Activated CD4-positive, alpha-beta T cell treated with anti-CD3 and anti-CD28 coated beads for 36 hours (primary cell): ENCODE data around the gene ARL15. TPM values are rescaled to one million over a fixed set of nuclear protein-coding genes. Genes with fewer than 3 reads are reported as not detected.

Source experiments
- ATAC-seq: fragments of 200-7000 bp; cut with Tn5 transposase; one replicate; pipeline ENCODE4 v1.10.0; 2021; ENCODE audit warnings: mild to moderate bottlenecking, moderate library complexity
- CTCF ChIA-PET: fragments of 350-600 bp; sonication (Branson Sonifier 250); formaldehyde crosslinking; loops from one replicate; lab custom pipeline; 2021; ENCODE audit warnings: antibody characterized with exemption; lab: Charles Lee
- POLR2A ChIA-PET: fragments of 350-600 bp; sonication (Branson Sonifier 250); formaldehyde crosslinking; loops from one replicate; lab custom pipeline; 2021; ENCODE audit warnings: antibody characterized with exemption, inconsistent platforms; lab: Charles Lee
- DNase-seq: peaks from one replicate; pipeline ENCODE4 v3.0.0-alpha.2; 2020
- H3K27ac Mint-ChIP-seq: one replicate; pipeline ENCODE4 v1.8.0; 2021; ENCODE audit warnings: mixed read lengths
- H3K27me3 Mint-ChIP-seq: one replicate; pipeline ENCODE4 v1.8.0; 2021; ENCODE audit warnings: mixed read lengths
- H3K36me3 Mint-ChIP-seq: one replicate; pipeline ENCODE4 v1.8.0; 2021; ENCODE audit warnings: low read depth, mixed read lengths
- H3K4me1 Mint-ChIP-seq: one replicate; pipeline ENCODE4 v1.8.0; 2021; ENCODE audit warnings: mixed read lengths
- H3K4me3 Mint-ChIP-seq: one replicate; pipeline ENCODE4 v1.8.0; 2021; ENCODE audit warnings: mild to moderate bottlenecking, moderate library complexity, mixed read lengths
- H3K9me3 Mint-ChIP-seq: one replicate; pipeline ENCODE4 v1.8.0; 2021; ENCODE audit warnings: low read depth, mixed read lengths
- intact Hi-C, 2 experiments: fragments of 100-400 bp; cut with DNase I in 1 of 2; cut with micrococcal nuclease in 1 of 2; formaldehyde crosslinking; loops; one replicate each; pipeline versions ENCODE4 v1.14.2 to v1.15.1; 2022 to 2024; cut with DNase I, micrococcal nuclease
- total RNA-seq, 2 experiments: library from RNA; stranded (reverse); gene quantifications; one replicate each; pipeline ENCODE4 v1.2.3, GENCODE V29; 2021

The ARL15 gene
- total RNA-seq, 2 experiments from 2014 or later: 5.4 to 6.7 TPM

GRCh38 chr5:53922508-53923498, 387.6 kb downstream of the ARL15 start:
- Mint-ChIP-seq H3K27ac (no peak overlapping the region), H3K9me3 (no peaks in the 10 kb centered on the region), H3K27me3 (no peaks in the 10 kb centered on the region), H3K4me1 (no peaks in the 10 kb centered on the region), H3K36me3 (no peaks in the 10 kb centered on the region), H3K4me3 (no peak overlapping the region)
- POLR2A ChIA-PET: no interaction called here
- no peak for ATAC-seq
- intact Hi-C loops: no loop called here
- DNase-seq: no peak
- CTCF ChIA-PET: no interaction called here

GRCh38 chr5:53917826-53918225, 392.5 kb downstream of the ARL15 start:
- intact Hi-C loops: no loop called here
- Mint-ChIP-seq H3K27me3 (no peaks in the 10 kb centered on the region), H3K27ac (no peak overlapping the region), H3K4me1 (no peaks in the 10 kb centered on the region), H3K9me3 (no peaks in the 10 kb centered on the region), H3K4me3 (no peak overlapping the region), H3K36me3 (no peaks in the 10 kb centered on the region)
- CTCF ChIA-PET: no interaction called here
- no peak for ATAC-seq
- POLR2A ChIA-PET: no interaction called here
- no peak for DNase-seq

GRCh38 chr5:53917095-53917494, 393.3 kb downstream of the ARL15 start:
- ChIA-PET POLR2A (no interaction called here), CTCF (no interaction called here)
- Mint-ChIP-seq H3K36me3 (no peaks in the 10 kb centered on the region), H3K4me1 (no peaks in the 10 kb centered on the region), H3K27me3 (no peaks in the 10 kb centered on the region), H3K9me3 (no peaks in the 10 kb centered on the region), H3K27ac (no peak overlapping the region), H3K4me3 (no peak overlapping the region)
- ATAC-seq: no peak
- intact Hi-C loops: no loop called here
- no peak for DNase-seq

GRCh38 chr5:53915120-53915519, 395.3 kb downstream of the ARL15 start:
- Mint-ChIP-seq H3K9me3 (no peaks in the 10 kb centered on the region), H3K27ac (no peak overlapping the region), H3K36me3 (peaks cover 1% of the 10 kb centered on the region), H3K4me1 (no peaks in the 10 kb centered on the region), H3K4me3 (no peak overlapping the region), H3K27me3 (no peaks in the 10 kb centered on the region)
- DNase-seq (no peak), ATAC-seq (no peak)
- CTCF ChIA-PET: interaction anchor here (0.8 kb wide), 1 partner anchor 16 kb away, joined by 3 read pairs; no protein-coding TSS in a partner anchor
- POLR2A ChIA-PET: no interaction called here
- intact Hi-C loops: no loop called here

GRCh38 chr5:53913941-53914340, 396.4 kb downstream of the ARL15 start:
- intact Hi-C loops: no loop called here
- ChIA-PET CTCF (interaction anchor here (1.0 kb wide), 1 partner anchor 313 kb away, joined by 6 read pairs; no protein-coding TSS in a partner anchor), POLR2A (no interaction called here)
- no peak overlapping the region for H3K4me3 Mint-ChIP-seq
- H3K27ac Mint-ChIP-seq: no peak overlapping the region
- H3K4me1 Mint-ChIP-seq: no peaks in the 10 kb centered on the region
- ATAC-seq (no peak), DNase-seq (no peak)
- H3K9me3 Mint-ChIP-seq: no peaks in the 10 kb centered on the region
- H3K27me3 Mint-ChIP-seq: no peaks in the 10 kb centered on the region
- H3K36me3 Mint-ChIP-seq: peaks cover 1% of the 10 kb centered on the region

GRCh38 chr5:53908757-53909156, 401.6 kb downstream of the ARL15 start:
- H3K9me3 Mint-ChIP-seq: no peaks in the 10 kb centered on the region
- no peak for DNase-seq
- no peak for ATAC-seq
- peaks cover 3% of the 10 kb centered on the region for H3K36me3 Mint-ChIP-seq
- ChIA-PET CTCF (interaction anchor here (0.5 kb wide), 1 partner anchor 16 kb away, joined by 6 read pairs; no protein-coding TSS in a partner anchor), POLR2A (no interaction called here)
- no peak overlapping the region for H3K27ac Mint-ChIP-seq
- no peaks in the 10 kb centered on the region for H3K4me1 Mint-ChIP-seq
- intact Hi-C loops: no loop called here
- H3K4me3 Mint-ChIP-seq: no peak overlapping the region
- H3K27me3 Mint-ChIP-seq: no peaks in the 10 kb centered on the region

GRCh38 chr5:53907827-53908226, 402.5 kb downstream of the ARL15 start:
- Mint-ChIP-seq H3K36me3 (peaks cover 3% of the 10 kb centered on the region), H3K4me1 (no peaks in the 10 kb centered on the region), H3K27me3 (no peaks in the 10 kb centered on the region), H3K27ac (no peak overlapping the region), H3K4me3 (no peak overlapping the region), H3K9me3 (no peaks in the 10 kb centered on the region)
- CTCF ChIA-PET: no interaction called here
- ATAC-seq (no peak), DNase-seq (no peak)
- POLR2A ChIA-PET: no interaction called here
- intact Hi-C loops: no loop called here

GRCh38 chr5:53906736-53907135, 403.6 kb downstream of the ARL15 start:
- Mint-ChIP-seq H3K4me3 (no peak overlapping the region), H3K36me3 (peaks cover 3% of the 10 kb centered on the region), H3K9me3 (no peaks in the 10 kb centered on the region), H3K27ac (no peak overlapping the region), H3K27me3 (no peaks in the 10 kb centered on the region), H3K4me1 (no peaks in the 10 kb centered on the region)
- CTCF ChIA-PET: no interaction called here
- POLR2A ChIA-PET: no interaction called here
- intact Hi-C loops: no loop called here
- DNase-seq: no peak
- no peak for ATAC-seq

- H3K9me3 Mint-ChIP-seq: no peaks in the 10 kb centered on the region
- no peak overlapping the region for H3K27ac Mint-ChIP-seq
- H3K4me3 Mint-ChIP-seq: no peak overlapping the region
- intact Hi-C loops: no loop called here
- DNase-seq (no peak), ATAC-seq (no peak)
- ChIA-PET CTCF (interaction anchor here (0.6 kb wide), 1 partner anchor 115 kb away, joined by 3 read pairs; no protein-coding TSS in a partner anchor), POLR2A (no interaction called here)
- H3K4me1 Mint-ChIP-seq: no peaks in the 10 kb centered on the region
- H3K27me3 Mint-ChIP-seq: no peaks in the 10 kb centered on the region
- H3K36me3 Mint-ChIP-seq: peaks cover 4% of the 10 kb centered on the region
These were observed 408.0 kb downstream of the ARL15 start for GRCh38 chr5:53902296-53902907.

- H3K4me3 Mint-ChIP-seq: no peak overlapping the region
- H3K27ac Mint-ChIP-seq: no peak overlapping the region
- H3K27me3 Mint-ChIP-seq: no peaks in the 10 kb centered on the region
- ChIA-PET POLR2A (no interaction called here), CTCF (no interaction called here)
- DNase-seq: no peak
- intact Hi-C loops: no loop called here
- no peaks in the 10 kb centered on the region for H3K9me3 Mint-ChIP-seq
- peaks cover 2% of the 10 kb centered on the region for H3K36me3 Mint-ChIP-seq
- H3K4me1 Mint-ChIP-seq: no peaks in the 10 kb centered on the region
- no peak for ATAC-seq
These were observed 409.7 kb downstream of the ARL15 start for GRCh38 chr5:53900677-53901076.

GRCh38 chr5:53895091-53895683, 415.2 kb downstream of the ARL15 start:
- Mint-ChIP-seq H3K27me3 (no peaks in the 10 kb centered on the region), H3K4me3 (no peak overlapping the region), H3K9me3 (no peaks in the 10 kb centered on the region), H3K36me3 (peaks cover 2% of the 10 kb centered on the region), H3K27ac (no peak overlapping the region), H3K4me1 (no peaks in the 10 kb centered on the region)
- ChIA-PET POLR2A (no interaction called here), CTCF (no interaction called here)
- intact Hi-C loops: no loop called here
- ATAC-seq (no peak), DNase-seq (no peak)
